SK-N-SH (cell line): ENCODE results near the gene MED12. TPM values are rescaled to one million over a fixed set of nuclear protein-coding genes. Genes with fewer than 3 reads are reported as not detected.

Experiments
- CTCF ChIA-PET: fragments of 300-600, 350-600 bp; formaldehyde crosslinking; extraction: SDS; loops from one replicate; lab custom pipeline; 2021; lab: Yijun Ruan, JAX
- POLR2A ChIA-PET: fragments of 350-600 bp; sonication (Branson Sonifier 250); formaldehyde crosslinking; extraction: SDS; loops from one replicate; lab custom pipeline; 2020; ENCODE audit warnings: antibody characterized with exemption, inconsistent platforms; lab: Yijun Ruan, JAX
- DNase-seq: peaks from one replicate; pipeline ENCODE4 v3.0.0; 2012
- H2AFZ ChIP-seq: fragments of 200-600 bp; sonication (generic); 2 replicates; pipeline ENCODE4 v1.8.1; 2016; ENCODE audit warnings: antibody characterized with exemption, mild to moderate bottlenecking, low read depth
- H3F3A ChIP-seq: fragments of 200-600 bp; sonication (generic); replicated peaks from 2 replicates; pipeline ENCODE3; 2016; ENCODE audit warnings: antibody characterized with exemption, mild to moderate bottlenecking; ENCODE audit not compliant: insufficient read depth
- H3K27ac ChIP-seq, 2 experiments: fragments of 200-500 bp in 1 of 2; fragments of 200-600 bp in 1 of 2; sonication (Bioruptor generic) in 1 of 2; sonication (generic), shearing (Covaris generic) in 1 of 2; 2 replicates each; pipeline versions ENCODE4 v1.5.1 to v1.6.1; 2014 to 2016; ENCODE audit warnings: low read depth in 2 of 2, inconsistent platforms in 1 of 2, low read length in 1 of 2, mild to moderate bottlenecking in 1 of 2, mixed read lengths in 1 of 2
- H3K27me3 ChIP-seq: fragments of 200-600 bp; sonication (generic), shearing (Covaris generic); 2 replicates; pipeline ENCODE4 v1.6.1; 2016; ENCODE audit warnings: mixed run types; ENCODE audit not compliant: insufficient read depth
- H3K36me3 ChIP-seq, 2 experiments: fragments of 200-500 bp in 1 of 2; fragments of 200-600 bp in 1 of 2; sonication (Bioruptor generic) in 1 of 2; sonication (generic) in 1 of 2; replicated peaks in 1 of 2; 2 replicates each; pipeline versions ENCODE3 to v1.5.1; 2014 to 2016; ENCODE audit warnings: low read length in 1 of 2, mild to moderate bottlenecking in 1 of 2; ENCODE audit not compliant: insufficient read depth in 2 of 2, control insufficient read depth in 1 of 2
- H3K4me1 ChIP-seq, 2 experiments: fragments of 200-500 bp in 1 of 2; fragments of 200-600 bp in 1 of 2; sonication (Bioruptor generic) in 1 of 2; sonication (generic), shearing (Covaris generic) in 1 of 2; 2 replicates each; pipeline versions ENCODE4 v1.5.1 to v1.6.1; 2014 to 2016; ENCODE audit warnings: low read depth in 1 of 2, low read length in 1 of 2, mixed run types in 1 of 2; ENCODE audit not compliant: insufficient read depth in 2 of 2, control insufficient read depth in 1 of 2
- H3K4me2 ChIP-seq: fragments of 200-600 bp; sonication (generic), shearing (Covaris generic); 2 replicates; pipeline ENCODE4 v1.6.1; 2017; ENCODE audit warnings: mixed run types
- H3K4me3 ChIP-seq, 2 experiments: fragments of 200-500 bp in 1 of 2; fragments of 200-600 bp in 1 of 2; sonication (Bioruptor generic) in 1 of 2; sonication (generic), shearing (Covaris generic) in 1 of 2; 2 replicates each; pipeline versions ENCODE4 v1.5.1 to v1.8.1; 2014 to 2016; ENCODE audit warnings: low read depth in 2 of 2, inconsistent platforms in 1 of 2, low read length in 1 of 2, mild to moderate bottlenecking in 1 of 2, mixed read lengths in 1 of 2, moderate library complexity in 1 of 2
- H3K79me2 ChIP-seq: fragments of 200-600 bp; sonication (generic); 2 replicates; pipeline ENCODE4 v1.8.1; 2017; ENCODE audit warnings: mild to moderate bottlenecking; ENCODE audit not compliant: insufficient read depth
- H3K9ac ChIP-seq: fragments of 200-600 bp; sonication (generic); 2 replicates; pipeline ENCODE4 v1.6.1; 2017; ENCODE audit warnings: mixed run types
- H3K9me2 ChIP-seq: fragments of 200-600 bp; sonication (generic); 2 replicates; pipeline ENCODE4 v1.6.1; 2017; ENCODE audit warnings: mixed run types
- H3K9me3 ChIP-seq: fragments of 200-600 bp; sonication (generic); 2 replicates; pipeline ENCODE4 v1.6.1; 2017; ENCODE audit warnings: mixed run types, mild to moderate bottlenecking, moderate library complexity
- H4K20me1 ChIP-seq: fragments of 200-600 bp; sonication (generic); 2 replicates; pipeline ENCODE4 v1.6.1; 2017; ENCODE audit warnings: mild to moderate bottlenecking, mixed run types; ENCODE audit not compliant: insufficient read depth
- CHD2 ChIP-seq: fragments of 150-350 bp; IDR thresholded peaks from 2 replicates; pipeline ENCODE4 v1.6.1; 2018; ENCODE audit warnings: low read length; ENCODE audit not compliant: partially characterized antibody
- ELF1 ChIP-seq: IDR thresholded peaks from 2 replicates; pipeline ENCODE4 v1.4.0; 2012
- EP300 ChIP-seq, 2 experiments: IDR thresholded peaks; 2 replicates each; pipeline versions ENCODE4 v1.4.0 to v1.6.1; 2012; ENCODE audit warnings: borderline replicate concordance in 1 of 2, low read depth in 1 of 2, low read length in 1 of 2
- GATA2 ChIP-seq: sonication (generic); formaldehyde crosslinking; IDR thresholded peaks from 2 replicates; pipeline ENCODE4 v1.5.0; 2020; ENCODE audit warnings: mild to moderate bottlenecking, missing genetic modification reagents
- POLR2AphosphoS5 ChIP-seq: IDR thresholded peaks from 2 replicates; pipeline ENCODE4 v1.6.1; 2012; ENCODE audit warnings: low read depth, low read length
- RAD21 ChIP-seq: IDR thresholded peaks from 2 replicates; pipeline ENCODE4 v1.6.1; 2012; ENCODE audit warnings: mild to moderate bottlenecking, low read length
- SMC3 ChIP-seq: IDR thresholded peaks from 2 replicates; pipeline ENCODE4 v1.6.1; 2012; ENCODE audit warnings: low read depth, low read length, improper control_type of control experiment
- TAF1 ChIP-seq: IDR thresholded peaks from 2 replicates; pipeline ENCODE4 v1.6.1; 2012; ENCODE audit warnings: low read depth, mild to moderate bottlenecking, low read length, moderate library complexity, borderline replicate concordance
- whole genome bisulfite sequencing: methylation state at CpG from one replicate; pipeline ENCODE4 v1.1.6; 2017; ENCODE audit warnings: low lambda C conversion rate; 5-methylcytosine and 5-hydroxymethylcytosine counted together
- polyA plus RNA-seq, 3 experiments: library from polyadenylated mRNA; depleted of rRNA; stranded (reverse); fragments of >200 nt; gene quantifications; 2 replicates each; pipeline ENCODE4 v1.2.3, GENCODE V29; 2012
- TF ChIP-seq, protein P1 (sequence below): fragments of 150-350 bp; IDR thresholded peaks from 2 replicates; pipeline ENCODE4 v1.6.1; 2017; ENCODE audit warnings: antibody characterized with exemption, low read length, low read depth, borderline replicate concordance
- TF ChIP-seq, protein P2 (sequence below): fragments of 200-600 bp; sonication (generic); IDR thresholded peaks from 2 replicates; pipeline ENCODE4 v1.6.1; 2017; ENCODE audit warnings: antibody characterized with exemption, mild to moderate bottlenecking, moderate library complexity
- TF ChIP-seq, protein P3 (sequence below): IDR thresholded peaks from 2 replicates; pipeline ENCODE4 v1.4.0; 2012; ENCODE audit warnings: low read depth, borderline replicate concordance

Gene MED12
- polyA plus RNA-seq, 1 of the 3 experiments (the other 2 are of a cell fraction) = 18.5 TPM

DNA sequence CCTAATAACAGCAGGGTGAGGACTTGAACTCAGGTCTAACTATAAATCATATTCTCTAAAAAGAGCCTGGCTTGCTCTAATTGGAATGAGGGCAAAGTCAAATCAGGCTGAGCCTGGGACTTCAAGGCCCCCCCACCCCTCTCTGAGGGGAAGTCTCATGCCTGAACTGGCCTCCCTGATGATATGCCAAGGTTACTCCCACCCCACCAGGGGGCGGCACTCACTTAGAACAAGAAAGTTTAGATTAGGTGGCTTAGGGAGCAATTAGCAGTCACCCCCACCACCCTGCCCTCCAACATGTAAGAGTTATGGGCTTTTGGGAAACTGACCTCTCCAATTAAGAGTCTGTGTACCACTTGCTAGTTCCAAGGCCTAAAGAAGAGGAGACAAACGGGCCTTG lies 20.1 kb upstream of the MED12 start:
- Histone ChIP-seq H3K27me3 (peaks cover 5% of the 10 kb centered on the region; the same call in 1 of the 2 replicates), H3F3A (no peaks in the 10 kb centered on the region), H4K20me1 (no peaks in the 10 kb centered on the region), H3K4me1 (peaks cover 0 to 32% of the 10 kb centered on the region in 2 experiments; a peak in 1 of 4 replicates), H3K9ac (no peak overlapping the region), H3K36me3 (no peaks in the 10 kb centered on the region), H2AFZ (no peak overlapping the region), H3K4me3 (no peak overlapping the region), H3K9me3 (no peaks in the 10 kb centered on the region), H3K27ac (no peak overlapping the region), H3K9me2 (no peaks in the 10 kb centered on the region), H3K79me2 (no peaks in the 10 kb centered on the region), H3K4me2 (no peak overlapping the region)
- TF ChIP-seq, protein P1, sequence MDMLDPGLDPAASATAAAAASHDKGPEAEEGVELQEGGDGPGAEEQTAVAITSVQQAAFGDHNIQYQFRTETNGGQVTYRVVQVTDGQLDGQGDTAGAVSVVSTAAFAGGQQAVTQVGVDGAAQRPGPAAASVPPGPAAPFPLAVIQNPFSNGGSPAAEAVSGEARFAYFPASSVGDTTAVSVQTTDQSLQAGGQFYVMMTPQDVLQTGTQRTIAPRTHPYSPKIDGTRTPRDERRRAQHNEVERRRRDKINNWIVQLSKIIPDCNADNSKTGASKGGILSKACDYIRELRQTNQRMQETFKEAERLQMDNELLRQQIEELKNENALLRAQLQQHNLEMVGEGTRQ = no peak
- TF ChIP-seq EP300 (IDR thresholded peaks at IDR 0.05; ENCODE audit: borderline replicate concordance in 1 of 2, low read depth in 1 of 2, low read length in 1 of 2) (no peak), RAD21 (peak; percentile 66), SMC3 (peak; percentile 52; the same call in 1 of the 2 replicates)
- TF ChIP-seq, protein P2, sequence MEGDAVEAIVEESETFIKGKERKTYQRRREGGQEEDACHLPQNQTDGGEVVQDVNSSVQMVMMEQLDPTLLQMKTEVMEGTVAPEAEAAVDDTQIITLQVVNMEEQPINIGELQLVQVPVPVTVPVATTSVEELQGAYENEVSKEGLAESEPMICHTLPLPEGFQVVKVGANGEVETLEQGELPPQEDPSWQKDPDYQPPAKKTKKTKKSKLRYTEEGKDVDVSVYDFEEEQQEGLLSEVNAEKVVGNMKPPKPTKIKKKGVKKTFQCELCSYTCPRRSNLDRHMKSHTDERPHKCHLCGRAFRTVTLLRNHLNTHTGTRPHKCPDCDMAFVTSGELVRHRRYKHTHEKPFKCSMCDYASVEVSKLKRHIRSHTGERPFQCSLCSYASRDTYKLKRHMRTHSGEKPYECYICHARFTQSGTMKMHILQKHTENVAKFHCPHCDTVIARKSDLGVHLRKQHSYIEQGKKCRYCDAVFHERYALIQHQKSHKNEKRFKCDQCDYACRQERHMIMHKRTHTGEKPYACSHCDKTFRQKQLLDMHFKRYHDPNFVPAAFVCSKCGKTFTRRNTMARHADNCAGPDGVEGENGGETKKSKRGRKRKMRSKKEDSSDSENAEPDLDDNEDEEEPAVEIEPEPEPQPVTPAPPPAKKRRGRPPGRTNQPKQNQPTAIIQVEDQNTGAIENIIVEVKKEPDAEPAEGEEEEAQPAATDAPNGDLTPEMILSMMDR = peak; percentile 64
- CTCF ChIA-PET = interaction anchor here (1.2 to 2.6 kb wide), 2 partner anchors 13 to 31 kb away, joined by 4 to 13 read pairs; partner anchors contain the start of gene IL2RG
- WGBS = 13% methylated on average over 2 of the region's 2 CpGs
- peak; percentile 66 for DNase-seq
- POLR2A ChIA-PET = no interaction called here

DNA sequence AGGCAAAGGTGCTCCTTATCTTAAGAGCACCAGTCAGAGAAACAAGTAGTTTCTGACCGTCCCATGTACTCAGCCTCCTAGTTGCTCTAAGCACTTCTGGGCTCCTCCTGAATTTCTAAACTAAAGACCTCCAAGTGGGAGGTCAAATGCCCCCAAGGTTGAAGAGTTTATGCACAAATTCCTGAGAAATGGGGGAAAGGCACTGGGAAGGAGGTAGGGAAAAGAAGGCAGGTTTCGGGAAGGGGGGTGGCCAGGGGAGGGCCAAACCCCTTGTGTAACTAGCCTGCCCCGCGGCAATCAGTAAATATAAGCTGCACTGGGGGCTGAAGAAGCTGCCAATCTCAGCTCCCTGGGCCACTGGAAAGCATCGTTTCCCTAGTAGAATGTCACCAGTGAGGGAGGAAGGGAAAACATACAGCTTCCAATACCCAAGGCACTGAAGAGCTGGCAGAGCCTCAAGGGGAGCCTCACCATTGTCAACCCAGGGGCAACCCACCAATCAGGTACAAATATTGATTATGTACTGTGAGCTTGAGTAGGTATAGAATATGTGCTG lies 19.4 kb upstream of the MED12 start:
- DNase-seq = no peak
- no peak overlapping the region for H3K27ac ChIP-seq
- TF ChIP-seq ELF1 = no peak
- no peak for TF ChIP-seq POLR2AphosphoS5
- TF ChIP-seq CHD2 = no peak
- TF ChIP-seq, protein P3, sequence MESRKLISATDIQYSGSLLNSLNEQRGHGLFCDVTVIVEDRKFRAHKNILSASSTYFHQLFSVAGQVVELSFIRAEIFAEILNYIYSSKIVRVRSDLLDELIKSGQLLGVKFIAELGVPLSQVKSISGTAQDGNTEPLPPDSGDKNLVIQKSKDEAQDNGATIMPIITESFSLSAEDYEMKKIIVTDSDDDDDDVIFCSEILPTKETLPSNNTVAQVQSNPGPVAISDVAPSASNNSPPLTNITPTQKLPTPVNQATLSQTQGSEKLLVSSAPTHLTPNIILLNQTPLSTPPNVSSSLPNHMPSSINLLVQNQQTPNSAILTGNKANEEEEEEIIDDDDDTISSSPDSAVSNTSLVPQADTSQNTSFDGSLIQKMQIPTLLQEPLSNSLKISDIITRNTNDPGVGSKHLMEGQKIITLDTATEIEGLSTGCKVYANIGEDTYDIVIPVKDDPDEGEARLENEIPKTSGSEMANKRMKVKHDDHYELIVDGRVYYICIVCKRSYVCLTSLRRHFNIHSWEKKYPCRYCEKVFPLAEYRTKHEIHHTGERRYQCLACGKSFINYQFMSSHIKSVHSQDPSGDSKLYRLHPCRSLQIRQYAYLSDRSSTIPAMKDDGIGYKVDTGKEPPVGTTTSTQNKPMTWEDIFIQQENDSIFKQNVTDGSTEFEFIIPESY = no peak
- no peak for TF ChIP-seq GATA2 (CRISPR knock-in tag)
- TF ChIP-seq TAF1 = no peak
- TF ChIP-seq, all 33 proteins: peak for 0
- Histone ChIP-seq H3K4me2 (no peak overlapping the region), H3K4me1 (peaks cover 0 to 40% of the 10 kb centered on the region in 2 experiments; a peak in 1 of 4 replicates), H3K36me3 (no peaks in the 10 kb centered on the region), H3K27me3 (peaks cover 5% of the 10 kb centered on the region; the same call in 1 of the 2 replicates), H3K4me3 (no peak overlapping the region), H4K20me1 (no peaks in the 10 kb centered on the region), H3K79me2 (no peaks in the 10 kb centered on the region), H3K9me3 (no peaks in the 10 kb centered on the region), H3K9ac (no peak overlapping the region), H2AFZ (no peak overlapping the region), H3F3A (no peaks in the 10 kb centered on the region), H3K9me2 (no peaks in the 10 kb centered on the region)
- ChIA-PET CTCF (interaction anchor here (3.7 kb wide), 1 partner anchor 31 kb away, joined by 30 read pairs; no protein-coding TSS in a partner anchor), POLR2A (no interaction called here)
- 44% methylated on average over 5 of the region's 5 CpGs for WGBS
